ENCODE data around the gene CHURC1. TPM values are rescaled to one million over a fixed set of nuclear protein-coding genes. Genes with fewer than 3 reads are reported as not detected.

Gene CHURC1
- total and polyA plus RNA-seq, 2 of the 13 experiments (the other 11 are each of a cell fraction or from before 2014, with no cell fraction given) = 41.1 to 74.4 TPM

DNA sequence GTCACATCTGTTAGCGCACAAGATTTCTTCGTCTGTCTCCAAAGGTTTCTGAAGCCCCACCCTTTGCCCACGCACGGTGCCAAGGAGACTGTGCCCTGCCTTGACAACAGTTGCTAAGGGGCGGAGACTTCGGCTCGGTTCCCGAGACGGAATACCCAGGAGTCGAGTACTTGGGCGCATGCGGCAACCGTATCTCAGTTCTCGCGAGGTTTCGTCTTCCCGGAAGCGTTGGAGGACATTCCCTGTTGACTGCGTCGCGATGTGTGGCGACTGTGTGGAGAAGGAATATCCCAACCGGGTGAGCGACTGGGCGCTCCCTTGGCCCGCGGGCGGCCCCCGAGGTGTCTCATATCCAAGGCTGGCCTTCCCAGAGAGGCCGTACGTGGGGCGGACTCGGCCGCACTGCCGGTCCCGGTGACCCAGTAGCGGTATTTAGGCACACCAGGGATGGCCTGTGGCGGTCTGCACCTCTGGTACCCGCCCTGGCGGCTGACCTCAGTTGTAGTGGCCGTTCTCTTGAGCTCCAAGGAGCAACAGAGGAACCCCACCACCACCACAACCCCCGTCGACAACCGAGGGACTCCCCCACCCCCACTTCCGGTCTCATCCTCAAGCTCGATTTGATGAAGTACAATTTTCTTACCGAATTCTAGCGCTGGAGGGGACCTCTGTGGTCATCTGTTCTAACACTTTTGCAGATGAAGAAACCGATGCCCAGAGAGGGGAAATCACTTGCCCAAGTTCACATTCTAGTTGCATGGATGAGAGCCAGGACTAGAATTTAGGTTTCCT is at the start of gene CHURC1 (continued):
- peak; percentile 96 for TF ChIP-seq POLR2AphosphoS5 (IDR thresholded peaks at IDR 0.05; ENCODE audit: low read depth, low read length)
- peak; percentile 40; the same call in 1 of the 2 replicates for TF ChIP-seq ZBTB20 (CRISPR knock-in tag; IDR thresholded peaks at IDR 0.05; ENCODE audit: borderline replicate concordance, low read depth)
- peak; percentile 70; the same call in 1 of the 2 replicates for TF ChIP-seq RXRA (CRISPR knock-in tag; IDR thresholded peaks at IDR 0.05)
- TF ChIP-seq SIN3A (IDR thresholded peaks at IDR 0.05; ENCODE audit: borderline replicate concordance, low read depth, low read length) = peak; percentile 94; the same call in 1 of the 2 replicates
- TF ChIP-seq TOE1 (CRISPR knock-in tag; IDR thresholded peaks at IDR 0.05) = no peak
- no peak for TF ChIP-seq SMAD9 (CRISPR knock-in tag; IDR thresholded peaks at IDR 0.05)
- TF ChIP-seq, protein P1, sequence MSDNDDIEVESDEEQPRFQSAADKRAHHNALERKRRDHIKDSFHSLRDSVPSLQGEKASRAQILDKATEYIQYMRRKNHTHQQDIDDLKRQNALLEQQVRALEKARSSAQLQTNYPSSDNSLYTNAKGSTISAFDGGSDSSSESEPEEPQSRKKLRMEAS (IDR thresholded peaks at IDR 0.05) = peak; percentile 67; the same call in 1 of the 2 replicates
- TF ChIP-seq SIX4 (CRISPR knock-in tag; IDR thresholded peaks at IDR 0.05) = no peak
- no peak for TF ChIP-seq FOXA1 (IDR thresholded peaks at IDR 0.05)
- peak; percentile 68 for TF ChIP-seq FOXA1 (CRISPR knock-in tag; IDR thresholded peaks at IDR 0.05)
- no peak for TF ChIP-seq CCDC6 (CRISPR knock-in tag; IDR thresholded peaks at IDR 0.05)
- 0 out of 2 replicates have a peak, but pooled peaks have one; percentile 57 for TF ChIP-seq ZIK1 (CRISPR knock-in tag; IDR thresholded peaks at IDR 0.05; ENCODE audit: borderline replicate concordance, low read depth)
- no peak for TF ChIP-seq HNF4G (IDR thresholded peaks at IDR 0.05; ENCODE audit: borderline replicate concordance, low read depth, low read length)
- TF ChIP-seq HNF4G (CRISPR knock-in tag; IDR thresholded peaks at IDR 0.05; ENCODE audit: borderline replicate concordance, low read depth) = no peak
- TF ChIP-seq KDM4B (CRISPR knock-in tag; IDR thresholded peaks at IDR 0.05) = no peak
- TF ChIP-seq, protein P2, sequence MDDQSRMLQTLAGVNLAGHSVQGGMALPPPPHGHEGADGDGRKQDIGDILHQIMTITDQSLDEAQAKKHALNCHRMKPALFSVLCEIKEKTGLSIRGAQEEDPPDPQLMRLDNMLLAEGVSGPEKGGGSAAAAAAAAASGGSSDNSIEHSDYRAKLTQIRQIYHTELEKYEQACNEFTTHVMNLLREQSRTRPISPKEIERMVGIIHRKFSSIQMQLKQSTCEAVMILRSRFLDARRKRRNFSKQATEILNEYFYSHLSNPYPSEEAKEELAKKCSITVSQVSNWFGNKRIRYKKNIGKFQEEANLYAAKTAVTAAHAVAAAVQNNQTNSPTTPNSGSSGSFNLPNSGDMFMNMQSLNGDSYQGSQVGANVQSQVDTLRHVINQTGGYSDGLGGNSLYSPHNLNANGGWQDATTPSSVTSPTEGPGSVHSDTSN (CRISPR knock-in tag; IDR thresholded peaks at IDR 0.05; ENCODE audit: borderline replicate concordance) = no peak
- TF ChIP-seq ZNF343 (CRISPR knock-in tag; IDR thresholded peaks at IDR 0.05) = no peak
- TF ChIP-seq ZNF234 (CRISPR knock-in tag; conservative IDR thresholded peaks at IDR 0.05) = no peak
- TF ChIP-seq ARID2 (CRISPR knock-in tag; IDR thresholded peaks at IDR 0.05; ENCODE audit: borderline replicate concordance) = no peak
- TF ChIP-seq, protein P3, sequence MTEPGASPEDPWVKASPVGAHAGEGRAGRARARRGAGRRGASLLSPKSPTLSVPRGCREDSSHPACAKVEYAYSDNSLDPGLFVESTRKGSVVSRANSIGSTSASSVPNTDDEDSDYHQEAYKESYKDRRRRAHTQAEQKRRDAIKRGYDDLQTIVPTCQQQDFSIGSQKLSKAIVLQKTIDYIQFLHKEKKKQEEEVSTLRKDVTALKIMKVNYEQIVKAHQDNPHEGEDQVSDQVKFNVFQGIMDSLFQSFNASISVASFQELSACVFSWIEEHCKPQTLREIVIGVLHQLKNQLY (CRISPR knock-in tag; IDR thresholded peaks at IDR 0.05) = 0 out of 2 replicates have a peak, but pooled peaks have one; percentile 41
- peak; percentile 45; the same call in 1 of the 2 replicates for TF ChIP-seq CBX5 (CRISPR knock-in tag; IDR thresholded peaks at IDR 0.05; ENCODE audit: borderline replicate concordance)
- TF ChIP-seq, protein P4, sequence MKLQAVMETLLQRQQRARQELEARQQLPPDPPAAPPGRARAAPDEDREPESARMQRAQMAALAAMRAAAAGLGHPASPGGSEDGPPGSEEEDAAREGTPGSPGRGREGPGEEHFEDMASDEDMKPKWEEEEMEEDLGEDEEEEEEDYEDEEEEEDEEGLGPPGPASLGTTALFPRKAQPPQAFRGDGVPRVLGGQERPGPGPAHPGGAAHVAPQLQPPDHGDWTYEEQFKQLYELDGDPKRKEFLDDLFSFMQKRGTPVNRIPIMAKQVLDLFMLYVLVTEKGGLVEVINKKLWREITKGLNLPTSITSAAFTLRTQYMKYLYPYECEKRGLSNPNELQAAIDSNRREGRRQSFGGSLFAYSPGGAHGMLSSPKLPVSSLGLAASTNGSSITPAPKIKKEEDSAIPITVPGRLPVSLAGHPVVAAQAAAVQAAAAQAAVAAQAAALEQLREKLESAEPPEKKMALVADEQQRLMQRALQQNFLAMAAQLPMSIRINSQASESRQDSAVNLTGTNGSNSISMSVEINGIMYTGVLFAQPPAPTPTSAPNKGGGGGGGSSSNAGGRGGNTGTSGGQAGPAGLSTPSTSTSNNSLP (IDR thresholded peaks at IDR 0.05; ENCODE audit: low read depth, low read length) = no peak
- no peak for TF ChIP-seq ZNF367 (CRISPR knock-in tag; IDR thresholded peaks at IDR 0.05; ENCODE audit: borderline replicate concordance)
- no peak for TF ChIP-seq NFE2 (CRISPR knock-in tag; IDR thresholded peaks at IDR 0.05)
- TF ChIP-seq, protein P5, sequence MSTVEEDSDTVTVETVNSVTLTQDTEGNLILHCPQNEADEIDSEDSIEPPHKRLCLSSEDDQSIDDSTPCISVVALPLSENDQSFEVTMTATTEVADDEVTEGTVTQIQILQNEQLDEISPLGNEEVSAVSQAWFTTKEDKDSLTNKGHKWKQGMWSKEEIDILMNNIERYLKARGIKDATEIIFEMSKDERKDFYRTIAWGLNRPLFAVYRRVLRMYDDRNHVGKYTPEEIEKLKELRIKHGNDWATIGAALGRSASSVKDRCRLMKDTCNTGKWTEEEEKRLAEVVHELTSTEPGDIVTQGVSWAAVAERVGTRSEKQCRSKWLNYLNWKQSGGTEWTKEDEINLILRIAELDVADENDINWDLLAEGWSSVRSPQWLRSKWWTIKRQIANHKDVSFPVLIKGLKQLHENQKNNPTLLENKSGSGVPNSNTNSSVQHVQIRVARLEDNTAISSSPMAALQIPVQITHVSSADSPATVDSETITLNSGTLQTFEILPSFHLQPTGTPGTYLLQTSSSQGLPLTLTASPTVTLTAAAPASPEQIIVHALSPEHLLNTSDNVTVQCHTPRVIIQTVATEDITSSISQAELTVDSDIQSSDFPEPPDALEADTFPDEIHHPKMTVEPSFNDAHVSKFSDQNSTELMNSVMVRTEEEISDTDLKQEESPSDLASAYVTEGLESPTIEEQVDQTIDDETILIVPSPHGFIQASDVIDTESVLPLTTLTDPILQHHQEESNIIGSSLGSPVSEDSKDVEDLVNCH (CRISPR knock-in tag; IDR thresholded peaks at IDR 0.05) = no peak
